ENCODE data around the gene ENOX1.

DNA sequence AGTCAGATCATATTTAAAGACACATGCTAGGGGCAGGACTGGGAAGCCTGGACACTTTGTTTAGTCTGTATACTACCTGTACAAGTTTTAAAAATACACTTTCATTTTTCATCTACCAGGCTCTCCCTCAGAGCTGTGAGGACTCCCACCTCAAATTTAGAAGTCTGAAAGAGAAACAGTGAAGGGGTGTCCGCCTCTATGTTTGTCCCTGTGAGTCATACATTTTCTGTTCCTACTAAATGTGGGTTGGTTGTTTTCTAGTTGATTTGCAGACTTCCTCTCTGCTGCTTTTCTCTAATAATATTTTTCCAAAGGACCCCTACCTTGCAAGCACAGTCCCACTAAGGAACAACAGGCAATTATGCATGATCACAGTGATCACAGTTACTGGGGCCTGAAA is 110.5 kb downstream of the ENOX1 start:
- TF ChIP-seq, protein P1, sequence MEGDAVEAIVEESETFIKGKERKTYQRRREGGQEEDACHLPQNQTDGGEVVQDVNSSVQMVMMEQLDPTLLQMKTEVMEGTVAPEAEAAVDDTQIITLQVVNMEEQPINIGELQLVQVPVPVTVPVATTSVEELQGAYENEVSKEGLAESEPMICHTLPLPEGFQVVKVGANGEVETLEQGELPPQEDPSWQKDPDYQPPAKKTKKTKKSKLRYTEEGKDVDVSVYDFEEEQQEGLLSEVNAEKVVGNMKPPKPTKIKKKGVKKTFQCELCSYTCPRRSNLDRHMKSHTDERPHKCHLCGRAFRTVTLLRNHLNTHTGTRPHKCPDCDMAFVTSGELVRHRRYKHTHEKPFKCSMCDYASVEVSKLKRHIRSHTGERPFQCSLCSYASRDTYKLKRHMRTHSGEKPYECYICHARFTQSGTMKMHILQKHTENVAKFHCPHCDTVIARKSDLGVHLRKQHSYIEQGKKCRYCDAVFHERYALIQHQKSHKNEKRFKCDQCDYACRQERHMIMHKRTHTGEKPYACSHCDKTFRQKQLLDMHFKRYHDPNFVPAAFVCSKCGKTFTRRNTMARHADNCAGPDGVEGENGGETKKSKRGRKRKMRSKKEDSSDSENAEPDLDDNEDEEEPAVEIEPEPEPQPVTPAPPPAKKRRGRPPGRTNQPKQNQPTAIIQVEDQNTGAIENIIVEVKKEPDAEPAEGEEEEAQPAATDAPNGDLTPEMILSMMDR (IDR thresholded peaks at IDR 0.05): no peak
- TF ChIP-seq POLR2A (IDR thresholded peaks at IDR 0.05): no peak

All from testis (tissue), 2 donors.